Measurements from ENCODE around the gene UVRAG.

The UVRAG gene

DNA sequence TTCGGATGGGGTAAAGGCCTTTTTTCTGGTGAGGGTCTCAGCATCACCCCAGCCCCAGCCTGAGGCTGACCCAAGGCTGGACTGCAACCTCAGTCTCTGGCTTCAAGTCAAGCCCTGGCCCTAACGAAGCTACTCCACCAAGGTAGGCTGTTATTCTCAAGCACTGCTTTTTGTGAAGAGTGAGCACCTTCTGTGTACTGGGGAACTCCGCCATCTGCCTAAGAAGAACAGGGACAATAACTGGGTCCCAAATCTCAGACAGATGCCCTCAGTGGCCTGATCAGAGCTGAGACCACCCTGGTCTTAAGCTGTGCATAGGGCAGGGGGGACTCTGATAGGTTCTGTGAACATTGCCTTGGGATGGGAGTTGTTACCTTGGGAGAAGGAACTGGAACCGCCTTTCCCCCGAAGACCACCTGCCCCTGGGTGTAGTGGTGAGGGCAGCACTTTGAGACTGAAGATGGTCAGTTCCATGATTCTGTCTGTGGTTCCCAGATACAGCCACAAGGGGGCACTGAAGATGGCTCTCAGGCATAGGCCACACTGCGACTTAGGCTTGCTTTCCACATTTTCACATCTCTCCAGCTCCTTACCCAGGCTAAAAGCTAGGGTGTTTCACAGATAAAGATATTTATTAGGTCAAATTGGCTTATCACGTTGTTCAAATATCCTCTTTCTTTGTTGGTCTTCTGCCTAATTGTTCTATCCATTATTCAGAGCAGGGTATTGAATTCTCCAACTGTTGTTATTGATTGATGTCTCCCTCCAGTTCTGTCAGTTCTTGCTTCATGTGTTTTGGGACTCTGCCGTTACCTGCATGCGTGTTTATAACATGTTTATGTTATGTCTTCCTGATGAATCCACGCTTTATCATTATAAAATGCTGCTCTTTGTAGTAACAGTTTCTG is 11.8 kb upstream of the UVRAG start:
- DNase-seq (ENCODE audit: low read depth in 4 of 4, low spot score in 1 of 4) = peak; percentile 36 to 54 (median 50)

DNA sequence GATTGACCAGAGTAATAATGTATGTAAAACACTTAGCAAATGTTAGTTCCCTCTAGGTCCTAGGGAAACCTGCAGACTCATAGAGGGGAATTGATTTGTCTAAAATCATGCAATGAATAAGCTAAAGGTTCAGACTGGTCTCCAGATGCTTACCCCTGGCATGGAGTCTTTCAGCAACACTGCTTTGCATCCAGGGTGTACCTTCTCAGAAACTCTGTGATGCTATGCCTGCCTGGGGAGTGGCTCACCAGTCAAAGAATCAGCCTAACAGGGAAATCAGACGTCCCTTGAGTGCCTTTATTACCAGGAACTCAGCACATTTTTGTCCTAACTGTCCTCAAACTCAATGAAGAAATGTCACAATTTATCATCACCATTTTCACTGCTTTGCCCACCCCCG is 5.9 kb upstream of the UVRAG start:
- no peak for DNase-seq (ENCODE audit: low read depth in 4 of 4, low spot score in 1 of 4)

DNA sequence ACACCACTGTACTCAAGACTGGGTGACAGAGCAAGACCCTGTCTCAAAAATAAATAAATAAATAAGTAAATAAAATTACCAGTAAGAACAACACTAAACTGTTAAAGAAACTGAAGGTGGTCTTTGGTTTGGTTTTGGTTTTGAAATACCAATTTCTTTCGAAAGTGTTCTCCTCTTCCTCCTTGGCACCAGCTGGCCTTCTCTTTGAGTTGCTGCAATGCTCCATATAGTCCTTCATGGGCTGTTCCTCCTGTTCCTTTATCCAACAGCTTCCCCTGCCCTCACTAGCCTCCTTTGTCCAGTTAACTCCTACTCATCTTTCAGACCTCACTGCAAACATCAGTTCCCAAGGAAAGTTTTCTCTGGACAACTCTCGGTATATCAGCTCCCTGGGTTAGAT is 5.0 kb upstream of the UVRAG start:
- no peak for DNase-seq (ENCODE audit: low read depth in 4 of 4, low spot score in 1 of 4)

DNA sequence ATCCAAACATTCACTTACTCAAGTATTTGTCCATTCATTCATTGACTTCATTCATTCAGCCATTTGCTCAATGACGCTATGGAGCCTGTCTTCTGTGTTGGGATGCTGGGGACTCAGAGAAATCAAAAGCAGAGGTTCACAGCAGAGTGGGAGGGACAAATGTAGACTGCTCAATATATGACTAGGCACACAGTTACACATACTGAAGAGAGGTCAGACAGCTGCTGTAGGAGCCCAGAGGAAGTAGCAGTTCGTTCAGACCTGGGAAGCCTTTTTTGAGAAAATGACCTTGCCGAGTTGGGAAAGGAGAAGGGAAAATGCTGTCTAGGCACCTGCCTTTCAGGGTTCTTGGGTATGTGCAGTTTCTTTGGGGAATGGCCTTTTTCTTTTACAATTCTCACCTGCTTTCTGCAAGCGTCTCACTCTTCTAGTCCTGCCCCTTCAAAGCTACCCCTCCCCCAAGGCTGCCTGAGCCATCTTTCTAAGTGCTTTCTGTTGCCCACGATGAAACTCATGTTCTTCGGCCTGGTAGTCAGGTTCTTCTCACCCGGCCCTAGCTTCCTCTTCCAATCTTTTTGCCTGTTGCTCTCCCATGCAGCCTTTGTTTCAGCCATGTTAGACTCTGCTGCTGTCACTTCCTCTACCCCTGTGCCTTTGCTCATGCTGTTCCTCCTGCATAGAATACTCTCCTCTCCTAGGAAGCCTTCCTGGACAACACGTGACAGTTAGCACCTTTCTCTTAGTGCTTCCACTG is 4.2 kb upstream of the UVRAG start:
- no peak for DNase-seq (ENCODE audit: low read depth in 4 of 4, low spot score in 1 of 4)

DNA sequence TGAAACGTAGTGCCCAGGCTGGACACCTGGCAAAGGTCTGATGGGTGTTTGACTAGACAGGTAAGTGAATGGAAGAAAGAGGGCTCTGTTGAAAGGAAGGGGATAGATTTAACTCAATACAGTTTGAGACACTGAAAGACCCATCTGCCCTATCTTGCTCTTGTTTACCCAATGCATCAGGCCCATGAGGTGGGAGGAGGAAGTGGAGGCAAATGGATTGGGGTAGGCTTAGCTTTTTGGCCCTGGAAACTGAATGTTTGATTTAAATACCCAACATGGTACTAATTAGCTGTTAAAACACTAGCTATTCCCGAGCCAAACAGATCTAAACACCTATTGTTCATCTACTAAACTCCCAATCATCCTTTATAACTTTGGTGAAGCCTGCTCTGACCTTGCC is 3.5 kb upstream of the UVRAG start:
- no peak for DNase-seq (ENCODE audit: low read depth in 4 of 4, low spot score in 1 of 4)

DNA sequence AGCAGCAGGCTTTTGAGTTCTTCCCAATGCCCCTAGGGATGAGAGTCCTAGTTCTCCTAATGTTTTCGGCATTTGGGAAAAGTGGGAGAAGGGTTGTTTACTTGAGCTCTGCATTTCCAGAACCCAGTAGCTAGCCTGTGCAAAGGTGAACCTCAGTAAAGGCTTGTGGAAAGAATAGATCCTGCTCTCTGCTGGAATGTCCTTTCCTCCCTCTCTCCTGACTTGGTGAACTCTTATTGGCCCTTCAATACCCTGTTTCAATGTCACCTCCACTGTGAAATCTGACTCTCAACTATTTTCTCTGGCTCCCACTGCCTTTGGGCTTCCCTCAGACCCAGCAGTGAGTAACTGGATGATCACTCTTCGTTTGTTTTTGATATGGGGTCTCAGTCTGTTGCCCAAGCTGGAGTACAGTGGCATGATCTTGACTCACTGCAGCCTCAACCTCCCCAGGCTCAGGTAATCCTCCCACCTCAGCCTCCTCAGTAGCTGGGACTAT is 2.4 kb upstream of the UVRAG start:
- DNase-seq (ENCODE audit: low read depth in 4 of 4, low spot score in 1 of 4) = no peak

DNA sequence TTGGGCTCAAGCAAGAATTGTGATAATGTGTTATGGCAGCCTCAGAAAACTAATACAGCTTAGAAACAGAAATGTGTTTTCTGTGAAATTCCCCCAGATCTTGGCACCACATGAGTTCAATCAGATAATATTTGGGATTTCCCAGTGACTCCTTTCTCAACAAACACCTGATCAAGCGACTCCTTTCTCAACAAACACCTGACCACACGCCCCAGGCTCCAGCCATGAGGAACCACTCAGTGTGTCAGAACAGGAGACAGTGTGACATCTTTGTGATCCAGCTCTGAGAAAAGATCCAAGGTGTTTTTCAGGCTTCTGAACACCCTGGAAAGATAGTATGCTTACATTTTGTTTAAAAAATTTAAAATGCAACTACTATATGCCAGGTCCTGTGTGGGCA is 1.9 kb upstream of the UVRAG start:
- no peak for DNase-seq (ENCODE audit: low read depth in 4 of 4, low spot score in 1 of 4)

DNA sequence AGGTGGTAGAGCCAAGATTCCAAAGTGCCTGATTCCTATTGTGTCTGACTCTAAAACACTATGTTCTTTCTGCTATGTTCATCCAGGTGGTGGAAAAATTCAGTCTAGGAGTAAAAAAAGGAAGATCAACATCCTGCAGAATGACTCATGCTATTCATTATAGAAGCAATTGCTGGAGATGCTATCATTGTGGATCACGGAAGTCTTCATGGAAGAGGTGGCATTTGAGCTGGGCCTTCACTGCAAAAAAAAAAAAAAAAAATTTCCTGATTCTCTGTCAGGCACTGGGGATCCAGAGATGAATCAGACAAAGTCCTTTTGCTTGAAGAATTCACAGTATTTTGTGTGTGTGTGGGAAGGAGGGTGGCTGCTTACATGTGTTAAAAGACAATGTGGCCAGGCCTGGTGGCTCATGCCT is 1.4 kb upstream of the UVRAG start:
- no peak for DNase-seq (ENCODE audit: low read depth in 4 of 4, low spot score in 1 of 4)

DNA sequence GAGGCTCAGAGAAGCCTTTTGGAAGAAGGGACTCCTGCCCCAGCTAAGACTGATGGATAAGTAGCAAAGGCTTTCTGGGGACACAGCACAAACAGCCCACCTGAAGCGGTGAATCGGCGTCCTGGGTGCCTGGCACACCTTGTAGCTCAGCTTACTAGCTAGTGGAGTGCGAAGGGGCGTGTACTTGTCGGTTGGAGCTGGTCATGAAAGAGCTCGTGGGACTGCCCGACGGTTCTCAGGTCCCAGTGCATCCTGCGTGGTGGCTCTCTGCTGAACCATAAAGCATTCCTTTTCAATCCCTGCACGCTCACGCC is 690 bp upstream of the UVRAG start:
- DNase-seq (ENCODE audit: low read depth in 4 of 4, low spot score in 1 of 4) = no peak

DNA sequence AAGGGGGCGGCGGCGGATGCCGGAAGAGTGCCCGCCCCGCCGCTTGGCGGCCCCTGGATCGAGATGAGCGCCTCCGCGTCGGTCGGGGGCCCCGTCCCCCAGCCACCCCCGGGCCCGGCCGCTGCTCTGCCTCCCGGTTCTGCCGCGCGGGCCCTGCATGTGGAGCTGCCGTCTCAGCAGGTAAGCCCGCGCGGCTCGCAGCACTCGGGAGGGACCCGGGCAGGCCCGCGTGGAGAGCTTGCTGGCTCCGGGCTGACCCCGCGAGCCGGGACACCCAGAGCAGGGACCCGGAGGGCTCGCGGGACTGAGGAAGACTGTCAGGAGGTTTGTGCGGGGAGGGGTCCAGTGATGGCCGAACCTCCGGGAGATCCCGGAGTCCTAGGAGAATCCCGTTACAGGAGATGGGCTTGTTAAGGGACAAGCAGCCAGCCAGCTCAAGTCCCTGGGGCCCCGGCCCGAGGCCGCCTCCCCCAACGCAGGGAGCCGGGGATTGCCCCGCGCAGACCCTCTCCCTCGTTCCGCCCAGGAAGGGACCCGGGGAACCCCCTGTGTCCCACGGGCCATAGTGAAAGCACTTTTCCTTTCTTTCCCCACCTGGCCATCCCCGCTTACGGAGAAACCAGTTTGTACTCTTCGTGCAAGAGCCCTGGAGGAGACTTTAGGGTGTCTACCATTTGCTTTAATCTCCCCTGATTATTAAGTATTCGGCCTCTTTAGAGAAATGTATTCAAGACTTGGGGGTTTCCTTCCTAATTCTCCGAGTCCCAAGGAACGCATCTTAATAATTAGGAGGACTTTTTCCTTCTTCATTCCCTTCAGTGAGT is 547 bp downstream of the UVRAG start:
- DNase-seq (ENCODE audit: low read depth in 4 of 4, low spot score in 1 of 4) = peak in 3 of 4 experiments; percentile 10 to 25 (median 17)

DNA sequence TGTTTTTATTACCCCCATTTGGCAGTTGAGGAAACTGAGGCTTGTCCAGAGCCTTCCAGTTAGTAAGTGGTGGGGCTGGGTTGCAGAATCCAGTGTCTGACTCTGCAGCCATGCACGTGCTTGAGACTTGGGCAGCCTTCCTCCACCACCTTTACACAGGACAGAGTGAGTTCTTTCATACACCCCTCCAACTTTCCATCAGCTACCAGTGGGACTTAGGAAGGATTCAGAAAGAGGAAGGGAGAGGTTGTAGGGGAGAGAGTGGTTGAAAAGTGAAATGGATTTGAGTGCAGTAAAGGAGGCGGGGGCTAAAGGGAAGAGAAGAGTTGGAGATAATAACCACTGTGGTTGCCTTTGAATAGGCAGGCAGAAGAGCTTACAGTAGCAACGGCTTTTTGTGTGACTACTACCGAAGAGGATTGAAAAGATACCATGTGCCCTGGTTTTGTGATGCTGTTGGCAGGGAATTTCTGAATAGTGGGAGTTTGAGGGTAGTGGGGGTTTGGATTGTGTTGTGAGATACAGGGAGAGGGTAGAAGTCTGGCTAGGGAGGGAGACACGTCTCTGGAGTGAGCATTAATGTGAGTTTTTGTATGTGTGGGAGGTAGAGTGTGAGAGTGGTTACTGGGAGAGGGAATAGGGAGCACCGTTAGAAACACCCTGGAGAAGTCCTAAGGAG is 1.7 kb downstream of the UVRAG start:
- DNase-seq (ENCODE audit: low read depth in 4 of 4, low spot score in 1 of 4) = no peak

DNA sequence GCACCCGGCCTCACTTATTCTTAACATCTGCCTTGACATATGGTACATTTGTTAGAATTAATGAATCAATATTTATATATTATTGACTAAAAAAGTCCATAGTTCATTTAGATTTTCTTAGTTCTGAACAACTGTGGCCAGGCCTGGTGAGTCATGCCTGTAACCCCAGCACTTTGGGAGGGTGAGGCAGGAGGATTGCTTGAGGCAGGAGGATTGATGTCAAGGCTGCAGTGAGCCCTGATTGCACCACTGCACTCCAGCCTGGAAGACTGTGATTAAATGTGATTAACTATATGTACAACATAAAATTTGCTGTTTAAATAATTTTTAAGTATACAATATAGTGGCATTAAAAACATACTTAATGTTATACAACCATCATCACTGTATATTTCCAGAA is 5.6 kb downstream of the UVRAG start:
- no peak for DNase-seq (ENCODE audit: low read depth in 4 of 4, low spot score in 1 of 4)

DNA sequence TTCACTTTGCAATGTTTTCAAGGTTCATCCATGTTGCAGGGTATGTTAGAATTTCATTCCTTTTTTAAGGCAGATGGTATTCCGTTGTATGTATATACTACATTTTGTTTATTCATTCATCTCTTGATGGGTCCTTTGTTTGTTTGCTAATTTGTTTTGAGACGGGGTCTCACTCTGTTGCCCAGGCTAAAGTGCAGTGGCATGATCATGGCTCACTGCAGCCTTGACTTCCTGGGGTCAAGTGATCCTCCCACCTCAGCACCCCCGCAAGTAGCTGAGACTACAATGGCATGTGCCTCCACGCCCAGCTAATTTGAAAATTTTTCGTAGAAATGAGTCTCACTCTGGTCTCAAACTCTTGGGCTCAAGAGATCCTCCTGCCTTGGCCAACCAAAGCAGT is 6.2 kb downstream of the UVRAG start:
- no peak for DNase-seq (ENCODE audit: low read depth in 4 of 4, low spot score in 1 of 4)

DNA sequence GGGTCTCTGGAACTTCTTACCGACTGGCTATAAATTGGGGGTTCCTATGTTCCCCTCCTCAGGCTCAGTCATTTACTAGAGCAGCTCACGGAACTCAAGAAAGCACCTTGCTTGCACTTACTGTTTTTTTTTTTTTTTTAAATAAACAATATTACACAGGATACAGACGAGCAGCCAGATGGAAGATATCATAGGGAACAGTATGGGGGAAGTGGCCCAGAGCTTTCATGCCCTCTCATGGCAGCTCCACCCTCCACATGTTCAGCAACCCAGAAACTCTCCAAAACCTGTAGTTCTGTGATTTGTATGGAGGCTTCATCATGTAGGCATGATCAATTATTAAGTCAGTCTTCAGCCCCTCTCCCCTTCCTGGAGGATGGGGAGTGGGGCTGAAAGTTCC is 7.5 kb downstream of the UVRAG start:
- no peak for DNase-seq (ENCODE audit: low read depth in 4 of 4, low spot score in 1 of 4)

DNA sequence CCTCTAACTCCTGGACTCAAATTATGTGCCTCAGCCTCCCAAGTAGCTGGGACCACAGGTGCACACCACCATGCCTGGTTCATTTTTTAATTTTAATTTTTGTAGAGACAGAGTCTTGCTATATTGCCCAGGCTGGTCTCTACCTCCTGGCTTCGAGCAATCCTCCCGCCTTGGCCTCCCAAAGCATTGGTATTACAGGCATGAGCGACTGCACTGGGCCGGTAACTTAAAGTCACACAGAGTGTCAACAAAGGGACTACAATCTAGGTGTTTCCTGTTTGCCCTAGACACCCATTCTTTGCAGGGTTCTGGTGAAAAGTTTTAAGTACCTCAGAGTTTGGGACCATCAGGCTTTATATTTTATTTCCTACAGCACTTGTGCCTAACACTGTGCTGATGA is 8.4 kb downstream of the UVRAG start:
- no peak for DNase-seq (ENCODE audit: low read depth in 4 of 4, low spot score in 1 of 4)

DNA sequence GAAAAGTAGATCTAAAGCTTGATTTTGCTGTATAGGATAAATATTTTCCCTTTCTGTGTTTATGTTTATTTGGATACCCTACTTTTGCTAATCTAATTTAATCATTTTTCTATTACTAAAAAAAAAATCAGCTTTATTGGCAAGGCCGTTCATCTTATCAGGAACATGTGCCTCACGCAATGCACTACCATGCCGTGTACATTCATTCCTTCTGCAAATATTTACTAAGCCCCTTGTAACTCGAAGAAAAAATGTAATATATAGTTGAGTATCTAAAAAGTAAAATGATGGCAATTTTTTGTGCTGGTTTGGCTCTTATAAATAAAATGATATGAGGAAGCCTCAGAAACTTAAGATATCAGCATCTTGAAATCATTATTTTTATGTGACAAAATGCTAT is 8.9 kb downstream of the UVRAG start:
- no peak for DNase-seq (ENCODE audit: low read depth in 4 of 4, low spot score in 1 of 4)

DNA sequence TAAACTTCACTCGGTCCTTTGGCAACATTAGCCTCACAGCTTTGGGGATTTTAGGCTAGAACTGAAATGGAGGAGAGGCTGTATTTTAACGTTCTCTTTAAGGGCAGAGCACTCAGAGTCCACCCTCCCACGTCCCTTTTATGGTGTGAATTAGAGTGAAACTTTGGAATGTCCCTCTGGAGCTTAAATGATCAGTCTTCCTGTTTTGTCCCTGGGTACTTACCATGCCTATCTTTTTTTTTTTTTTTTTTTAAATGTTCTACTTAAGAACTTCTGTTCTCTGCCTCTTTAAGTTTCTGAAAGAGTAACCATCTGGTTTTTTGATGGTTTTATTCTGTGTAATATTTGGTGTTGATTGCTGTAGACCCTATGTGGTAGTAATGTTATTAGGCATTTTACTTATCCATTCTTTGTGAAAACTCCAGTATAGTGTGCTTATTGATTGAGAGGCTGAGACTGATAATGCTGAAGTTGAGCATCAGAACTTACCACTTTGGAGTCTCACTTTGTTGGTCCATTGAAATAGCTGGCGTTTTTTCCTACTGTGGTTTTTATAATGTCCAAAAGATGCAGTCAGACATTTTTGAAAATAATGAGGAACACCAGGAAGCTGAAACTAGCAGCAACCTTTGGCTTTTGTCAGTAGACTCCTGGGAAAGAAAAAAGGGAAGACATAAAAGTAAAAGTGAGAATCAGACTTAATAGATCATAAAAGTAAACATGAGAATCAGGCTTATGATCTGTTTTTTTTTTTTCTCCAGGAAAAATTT is 11.6 kb downstream of the UVRAG start:
- no peak for DNase-seq (ENCODE audit: low read depth in 4 of 4, low spot score in 1 of 4)

DNA sequence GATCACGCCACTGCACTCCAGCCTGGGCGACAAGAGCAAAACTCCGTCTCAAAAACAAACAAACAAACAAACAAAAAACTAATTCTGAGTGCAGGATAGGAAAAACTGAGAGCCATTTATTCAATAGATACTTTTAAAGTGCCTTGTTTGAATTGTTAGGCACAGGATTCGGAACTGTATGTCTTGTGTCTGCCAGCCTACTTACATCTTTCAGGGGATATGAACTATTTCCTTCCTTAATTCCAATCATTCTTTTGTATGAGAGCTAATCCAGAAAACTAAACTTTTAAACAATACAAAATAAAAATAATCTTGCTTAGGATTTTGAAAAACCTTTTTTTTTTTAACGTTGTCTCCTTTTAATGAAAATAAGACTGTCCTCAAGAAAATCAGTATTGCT is 12.6 kb downstream of the UVRAG start:
- DNase-seq (ENCODE audit: low read depth in 4 of 4, low spot score in 1 of 4) = no peak

DNA sequence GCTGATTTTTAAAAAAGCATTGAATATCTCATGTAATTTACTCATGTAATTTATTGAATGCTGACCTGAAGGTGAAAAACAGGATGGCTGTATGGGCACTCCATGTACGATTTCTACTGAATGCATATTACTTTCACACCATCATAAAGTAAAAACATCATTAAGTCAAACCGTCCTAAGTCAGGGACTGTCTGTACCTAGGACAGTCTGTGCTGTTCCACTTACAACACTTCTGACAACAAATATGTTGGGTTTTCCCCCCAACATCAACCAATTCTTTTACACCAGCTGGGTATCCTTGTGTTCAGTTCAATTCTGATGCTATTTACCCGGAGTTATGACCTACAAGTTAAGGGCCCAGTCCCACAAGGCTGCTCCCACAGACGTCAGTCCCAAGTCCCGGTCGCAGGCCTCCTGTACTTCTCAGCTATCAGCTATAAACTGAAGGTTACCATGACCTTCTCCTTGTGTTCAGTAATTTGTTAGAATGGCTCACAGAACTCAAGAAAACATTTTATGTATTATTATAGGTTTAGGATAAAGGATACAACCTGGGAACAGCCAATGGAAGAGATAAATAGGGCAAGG is 17.0 kb downstream of the UVRAG start:
- DNase-seq (ENCODE audit: low read depth in 4 of 4, low spot score in 1 of 4) = no peak

DNA sequence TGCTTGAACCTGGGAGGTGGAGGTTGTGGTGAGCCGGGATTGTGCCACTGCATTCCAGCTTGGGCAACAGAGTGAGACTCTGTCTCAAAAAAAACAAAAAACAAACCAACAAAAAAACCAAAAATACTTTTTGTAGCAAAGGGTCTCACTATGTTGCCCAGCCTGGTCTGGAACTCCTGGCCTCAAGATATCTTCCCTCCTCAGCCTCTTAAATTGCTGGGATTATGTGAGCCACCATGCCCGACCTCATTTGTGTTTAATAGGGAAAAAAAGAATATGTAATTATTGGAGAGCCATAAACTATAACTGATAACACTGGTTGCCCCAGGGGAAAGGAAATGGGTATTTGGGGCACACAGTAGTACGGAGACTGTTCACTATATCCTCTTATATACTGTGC is 19.7 kb downstream of the UVRAG start:
- DNase-seq (ENCODE audit: low read depth in 4 of 4, low spot score in 1 of 4) = no peak
